Body of pancreas (tissue), 4 donors: Measurements from ENCODE around the gene CYP19A1.
A peak's percentile ranks its signal among the peaks of the same experiment; 100 is the strongest.

Experiments used
- POLR2A ChIP-seq, 3 donors: fragments of 450-650 bp; IDR thresholded peaks; one replicate each; pipeline ENCODE4 v1.6.1; 2016; ENCODE audit warnings: antibody characterized with exemption in 3 of 3, mild to moderate bottlenecking in 2 of 3
- TF ChIP-seq, protein P1 (sequence below), 7 experiments: fragments of 450-650 bp in 4 of 7; fragments of 200-600 bp in 3 of 7; sonication (generic) in 3 of 7; IDR thresholded peaks; one replicate each; pipeline ENCODE4 v1.5.1; 2016 to 2019; ENCODE audit warnings: antibody characterized with exemption in 7 of 7

DNA sequence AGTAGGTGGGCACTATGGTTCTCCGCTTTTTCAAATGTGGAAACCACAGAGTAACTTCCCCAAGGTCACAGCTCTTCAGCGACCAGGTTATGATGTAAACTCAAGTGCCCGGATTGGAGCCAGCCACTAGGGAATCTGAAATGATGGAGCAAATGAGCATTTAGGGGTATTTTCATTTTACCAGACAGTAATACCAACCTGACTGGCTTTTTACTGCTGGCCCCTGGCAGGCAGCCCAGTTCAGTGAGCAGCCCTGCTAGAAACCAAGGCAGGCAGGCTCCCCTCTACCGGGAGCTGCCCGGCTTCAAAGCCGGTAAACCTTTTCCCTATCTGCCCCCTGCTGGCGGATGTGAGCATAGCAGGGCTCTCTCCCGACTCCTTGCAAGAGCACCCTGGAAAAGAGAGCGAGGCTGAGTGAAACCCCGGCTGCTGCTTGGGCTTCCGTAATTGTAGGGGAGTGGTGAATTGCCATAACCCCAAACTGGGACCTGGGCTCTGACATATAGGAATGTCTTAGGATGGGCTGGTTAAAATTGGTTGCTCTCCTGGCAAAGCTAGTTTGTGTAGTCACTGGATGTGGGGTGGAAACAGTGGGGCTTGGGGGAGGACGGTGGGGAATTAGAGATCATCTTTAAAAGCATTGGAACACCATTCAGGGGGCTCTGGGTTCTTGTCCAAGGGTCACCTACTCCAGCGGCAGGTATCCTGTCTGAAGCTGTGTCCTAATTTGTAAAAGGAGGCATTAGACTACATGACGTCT lies 145.7 kb downstream of the CYP19A1 start:
- no peak for TF ChIP-seq POLR2A (IDR thresholded peaks at IDR 0.05)
- TF ChIP-seq, protein P1, sequence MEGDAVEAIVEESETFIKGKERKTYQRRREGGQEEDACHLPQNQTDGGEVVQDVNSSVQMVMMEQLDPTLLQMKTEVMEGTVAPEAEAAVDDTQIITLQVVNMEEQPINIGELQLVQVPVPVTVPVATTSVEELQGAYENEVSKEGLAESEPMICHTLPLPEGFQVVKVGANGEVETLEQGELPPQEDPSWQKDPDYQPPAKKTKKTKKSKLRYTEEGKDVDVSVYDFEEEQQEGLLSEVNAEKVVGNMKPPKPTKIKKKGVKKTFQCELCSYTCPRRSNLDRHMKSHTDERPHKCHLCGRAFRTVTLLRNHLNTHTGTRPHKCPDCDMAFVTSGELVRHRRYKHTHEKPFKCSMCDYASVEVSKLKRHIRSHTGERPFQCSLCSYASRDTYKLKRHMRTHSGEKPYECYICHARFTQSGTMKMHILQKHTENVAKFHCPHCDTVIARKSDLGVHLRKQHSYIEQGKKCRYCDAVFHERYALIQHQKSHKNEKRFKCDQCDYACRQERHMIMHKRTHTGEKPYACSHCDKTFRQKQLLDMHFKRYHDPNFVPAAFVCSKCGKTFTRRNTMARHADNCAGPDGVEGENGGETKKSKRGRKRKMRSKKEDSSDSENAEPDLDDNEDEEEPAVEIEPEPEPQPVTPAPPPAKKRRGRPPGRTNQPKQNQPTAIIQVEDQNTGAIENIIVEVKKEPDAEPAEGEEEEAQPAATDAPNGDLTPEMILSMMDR (IDR thresholded peaks at IDR 0.05) = peak; percentile 67 to 92 (median 82)
